ENCODE data around the gene IQGAP2. TPM values are rescaled to one million over a fixed set of nuclear protein-coding genes. Genes with fewer than 3 reads are reported as not detected.

Gene IQGAP2
- total and polyA plus RNA-seq, 8 donors: 15.6 to 29.1 (median 17.1) TPM

- intact Hi-C loops (cut with DNase I): no loop called here
- TF ChIP-seq CTCF (IDR thresholded peaks at IDR 0.05): no peak
- H3K27me3 ChIP-seq: no peaks in the 10 kb centered on the region
- ATAC-seq: no peak
- no peak overlapping the region for H3K27ac ChIP-seq
- DNase-seq: no peak
- no peaks in the 10 kb centered on the region for H3K9me3 ChIP-seq
- peaks cover 0 to 12% of the 10 kb centered on the region in 2 donors for H3K4me1 ChIP-seq
- H3K4me3 ChIP-seq: no peak overlapping the region
- H3K36me3 ChIP-seq: peaks cover 0 to 7% of the 10 kb centered on the region in 2 donors
Measured at GRCh38 chr5:76561959-76562358, 158.9 kb downstream of the IQGAP2 start.

- Histone ChIP-seq H3K36me3 (peaks cover 0 to 7% of the 10 kb centered on the region in 2 donors), H3K4me3 (no peak overlapping the region), H3K27me3 (no peaks in the 10 kb centered on the region), H3K4me1 (peaks cover 0 to 12% of the 10 kb centered on the region in 2 donors), H3K27ac (no peak overlapping the region), H3K9me3 (no peaks in the 10 kb centered on the region)
- DNase-seq (no peak), ATAC-seq (no peak)
- intact Hi-C loops (cut with DNase I): no loop called here
- TF ChIP-seq CTCF (IDR thresholded peaks at IDR 0.05): no peak
Measured at GRCh38 chr5:76565009-76565408, 161.9 kb downstream of the IQGAP2 start.

GRCh38 chr5:76570153-76570552 is 167.1 kb downstream of the IQGAP2 start:
- Histone ChIP-seq H3K27me3 (no peaks in the 10 kb centered on the region), H3K36me3 (no peaks in the 10 kb centered on the region), H3K4me3 (no peak overlapping the region), H3K27ac (no peak overlapping the region), H3K4me1 (peaks cover 0 to 10% of the 10 kb centered on the region in 2 donors), H3K9me3 (no peaks in the 10 kb centered on the region)
- DNase-seq (no peak), ATAC-seq (no peak)
- intact Hi-C loops (cut with DNase I): no loop called here
- TF ChIP-seq CTCF (IDR thresholded peaks at IDR 0.05): no peak

- intact Hi-C loops (cut with DNase I): no loop called here
- Histone ChIP-seq H3K4me1 (peaks cover 0 to 7% of the 10 kb centered on the region in 2 donors), H3K9me3 (no peaks in the 10 kb centered on the region), H3K27me3 (no peaks in the 10 kb centered on the region), H3K4me3 (no peak overlapping the region), H3K36me3 (no peaks in the 10 kb centered on the region), H3K27ac (no peak overlapping the region)
- DNase-seq (no peak), ATAC-seq (no peak)
- peak in 1 of 2 donors; percentile 11 for TF ChIP-seq CTCF (IDR thresholded peaks at IDR 0.05)
Measured at GRCh38 chr5:76571559-76571958, 168.5 kb downstream of the IQGAP2 start.

- intact Hi-C loops (cut with DNase I): no loop called here
- Histone ChIP-seq H3K4me1 (peaks cover 2 to 4% of the 10 kb centered on the region in 2 donors), H3K4me3 (no peak overlapping the region), H3K36me3 (no peaks in the 10 kb centered on the region), H3K27ac (no peak overlapping the region), H3K9me3 (no peaks in the 10 kb centered on the region), H3K27me3 (no peaks in the 10 kb centered on the region)
- ATAC-seq: no peak
- peak in 2 of 4 donors; percentile 59 to 67 for DNase-seq
- no peak for TF ChIP-seq CTCF (IDR thresholded peaks at IDR 0.05)
Measured at GRCh38 chr5:76576450-76576849, 173.4 kb downstream of the IQGAP2 start.

Data from left lung (tissue), 10 donors.